WTC11 (cell line): ENCODE measurements around the gene TTLL12.

Source experiments
- FOXJ3 ChIP-seq: sonication (generic); formaldehyde crosslinking; IDR thresholded peaks from 2 replicates; pipeline ENCODE4 v1.9.0; 2021; ENCODE audit warnings: missing genetic modification reagents, mild to moderate bottlenecking, borderline replicate concordance
- GABPB1 ChIP-seq: sonication (generic); formaldehyde crosslinking; IDR thresholded peaks from 2 replicates; pipeline ENCODE4 v1.8.1; 2023; ENCODE audit warnings: mild to moderate bottlenecking, missing genetic modification reagents
- TEAD1 ChIP-seq: sonication (generic); formaldehyde crosslinking; IDR thresholded peaks from 2 replicates; pipeline ENCODE4 v1.8.0; 2022; ENCODE audit warnings: mild to moderate bottlenecking, missing genetic modification reagents
- TF ChIP-seq, protein P1 (sequence below): fragments of 200-600 bp; IDR thresholded peaks from 2 replicates; pipeline ENCODE4 v1.8.0; 2022; ENCODE audit warnings: antibody characterized with exemption
- TF ChIP-seq, protein P2 (sequence below): fragments of 250-450 bp; sonication (Bioruptor Pico); IDR thresholded peaks from 2 replicates; pipeline ENCODE4 v1.9.0; 2021; ENCODE audit warnings: mild to moderate bottlenecking

DNA sequence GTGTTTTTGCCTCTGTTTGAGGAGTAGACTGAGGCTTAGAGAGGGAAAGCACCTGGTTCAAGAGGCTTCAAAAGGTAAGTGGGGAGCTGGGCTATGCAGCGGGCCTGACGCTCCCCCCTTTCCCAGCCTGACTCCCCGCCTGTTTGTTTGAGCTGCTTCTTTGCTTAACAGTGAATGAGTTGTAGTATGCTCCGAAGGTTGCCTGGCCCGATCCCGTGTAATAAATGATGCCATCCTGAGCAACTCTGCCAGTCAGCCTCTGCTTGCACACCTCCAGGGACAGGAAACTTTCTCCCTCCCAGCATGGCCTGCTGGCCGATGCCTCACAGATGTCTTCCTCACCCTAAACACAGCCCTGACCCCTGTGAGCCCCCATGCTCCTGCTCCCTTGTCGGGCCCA is 45.5 kb upstream of the TTLL12 start:
- TF ChIP-seq, protein P1, sequence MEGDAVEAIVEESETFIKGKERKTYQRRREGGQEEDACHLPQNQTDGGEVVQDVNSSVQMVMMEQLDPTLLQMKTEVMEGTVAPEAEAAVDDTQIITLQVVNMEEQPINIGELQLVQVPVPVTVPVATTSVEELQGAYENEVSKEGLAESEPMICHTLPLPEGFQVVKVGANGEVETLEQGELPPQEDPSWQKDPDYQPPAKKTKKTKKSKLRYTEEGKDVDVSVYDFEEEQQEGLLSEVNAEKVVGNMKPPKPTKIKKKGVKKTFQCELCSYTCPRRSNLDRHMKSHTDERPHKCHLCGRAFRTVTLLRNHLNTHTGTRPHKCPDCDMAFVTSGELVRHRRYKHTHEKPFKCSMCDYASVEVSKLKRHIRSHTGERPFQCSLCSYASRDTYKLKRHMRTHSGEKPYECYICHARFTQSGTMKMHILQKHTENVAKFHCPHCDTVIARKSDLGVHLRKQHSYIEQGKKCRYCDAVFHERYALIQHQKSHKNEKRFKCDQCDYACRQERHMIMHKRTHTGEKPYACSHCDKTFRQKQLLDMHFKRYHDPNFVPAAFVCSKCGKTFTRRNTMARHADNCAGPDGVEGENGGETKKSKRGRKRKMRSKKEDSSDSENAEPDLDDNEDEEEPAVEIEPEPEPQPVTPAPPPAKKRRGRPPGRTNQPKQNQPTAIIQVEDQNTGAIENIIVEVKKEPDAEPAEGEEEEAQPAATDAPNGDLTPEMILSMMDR: no peak
- TF ChIP-seq FOXJ3 (CRISPR knock-in tag) (no peak), TEAD1 (CRISPR knock-in tag) (no peak), GABPB1 (no peak)
- TF ChIP-seq, protein P2, sequence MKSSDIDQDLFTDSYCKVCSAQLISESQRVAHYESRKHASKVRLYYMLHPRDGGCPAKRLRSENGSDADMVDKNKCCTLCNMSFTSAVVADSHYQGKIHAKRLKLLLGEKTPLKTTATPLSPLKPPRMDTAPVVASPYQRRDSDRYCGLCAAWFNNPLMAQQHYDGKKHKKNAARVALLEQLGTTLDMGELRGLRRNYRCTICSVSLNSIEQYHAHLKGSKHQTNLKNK (CRISPR knock-in tag): no peak
